Nephron progenitor cell (in vitro differentiated cells): Measurements from ENCODE around the gene SCGB1C1.
"Not testable (repeated sequence)": the region's sequence is repeated elsewhere in the genome, so short reads cannot be mapped to it uniquely, and the experiment has no call there.

Experiments
- DNase-seq: peaks from one replicate; pipeline ENCODE4 v3.0.0; 2021
- H3K27ac Mint-ChIP-seq: 2 replicates; pipeline ENCODE4 v1.8.0; 2021; ENCODE audit warnings: mild to moderate bottlenecking, moderate library complexity, mixed read lengths
- H3K27me3 Mint-ChIP-seq: 2 replicates; pipeline ENCODE4 v1.8.0; 2021; ENCODE audit warnings: mild to moderate bottlenecking, low read depth, mixed read lengths; ENCODE audit not compliant: poor library complexity
- H3K36me3 Mint-ChIP-seq: 2 replicates; pipeline ENCODE4 v1.8.0; 2021; ENCODE audit warnings: low read depth, mixed read lengths
- H3K4me1 Mint-ChIP-seq: 2 replicates; pipeline ENCODE4 v1.8.0; 2021; ENCODE audit warnings: mixed read lengths
- H3K4me3 Mint-ChIP-seq: 2 replicates; pipeline ENCODE4 v1.8.0; 2021; ENCODE audit warnings: mild to moderate bottlenecking, moderate library complexity, mixed read lengths
- H3K9me3 Mint-ChIP-seq: 2 replicates; pipeline ENCODE4 v1.8.0; 2021; ENCODE audit warnings: mild to moderate bottlenecking, moderate library complexity, mixed read lengths
- TF ChIP-seq, protein P1 (sequence below): fragments of 200-600 bp; sonication (generic); IDR thresholded peaks from 2 replicates; pipeline ENCODE4 v1.5.0; 2021; ENCODE audit warnings: antibody characterized with exemption

SCGB1C1 gene

DNA sequence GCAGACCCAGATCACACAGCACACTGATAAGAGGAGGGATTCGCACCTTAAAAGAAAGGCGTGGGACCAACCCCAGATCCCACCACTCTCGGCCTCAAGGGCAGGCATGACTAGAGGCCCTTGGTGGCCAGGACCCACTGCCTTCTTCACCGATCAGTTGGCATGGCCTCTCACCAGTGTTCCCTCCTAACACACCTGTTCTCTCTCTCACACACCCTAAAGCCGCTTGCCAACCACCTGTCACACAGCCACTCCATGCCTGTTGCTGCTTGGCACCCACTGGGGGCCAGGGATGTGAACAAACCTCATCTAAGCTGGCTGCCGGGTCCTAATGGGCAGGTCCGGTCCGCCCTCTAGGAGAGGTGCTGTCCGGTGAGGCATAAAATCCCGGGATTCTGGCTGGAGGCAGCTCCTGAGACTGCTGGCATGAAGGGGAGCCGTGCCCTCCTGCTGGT is at the start of gene SCGB1C1:
Gene SCGB1C1, plus strand, starts transcription at position 405 of the 455 bp plus-strand sequence. Its CDS starts 22 bp downstream, at position 427.
- H3K27me3 Mint-ChIP-seq, H3K36me3 Mint-ChIP-seq, H3K9me3 Mint-ChIP-seq, DNase-seq, H3K27ac Mint-ChIP-seq, H3K4me3 Mint-ChIP-seq, H3K4me1 Mint-ChIP-seq: not testable (repeated sequence)

DNA sequence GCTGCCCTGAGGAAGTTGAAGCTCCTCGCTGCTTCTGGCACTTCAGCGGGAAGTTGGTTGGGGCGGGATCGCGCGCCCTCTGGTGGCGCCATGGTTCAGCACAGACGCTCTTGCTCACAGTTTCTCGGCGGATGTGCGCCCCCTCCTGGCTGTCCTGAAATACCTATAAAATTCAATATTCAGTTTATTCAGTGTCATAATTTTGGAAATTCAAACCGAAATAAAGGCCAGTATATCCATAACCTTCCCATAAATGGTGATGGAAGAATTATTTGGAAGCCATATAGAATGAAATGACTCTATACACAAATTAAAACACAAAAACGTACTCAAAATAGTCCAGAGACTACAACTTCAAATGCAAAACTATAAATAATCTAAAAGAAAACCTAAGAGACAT is 12.6 kb upstream of the SCGB1C1 start:
- not testable (repeated sequence) for H3K4me1 Mint-ChIP-seq, H3K4me3 Mint-ChIP-seq, DNase-seq, H3K27me3 Mint-ChIP-seq, H3K27ac Mint-ChIP-seq, H3K36me3 Mint-ChIP-seq, H3K9me3 Mint-ChIP-seq
- TF ChIP-seq, protein P1, sequence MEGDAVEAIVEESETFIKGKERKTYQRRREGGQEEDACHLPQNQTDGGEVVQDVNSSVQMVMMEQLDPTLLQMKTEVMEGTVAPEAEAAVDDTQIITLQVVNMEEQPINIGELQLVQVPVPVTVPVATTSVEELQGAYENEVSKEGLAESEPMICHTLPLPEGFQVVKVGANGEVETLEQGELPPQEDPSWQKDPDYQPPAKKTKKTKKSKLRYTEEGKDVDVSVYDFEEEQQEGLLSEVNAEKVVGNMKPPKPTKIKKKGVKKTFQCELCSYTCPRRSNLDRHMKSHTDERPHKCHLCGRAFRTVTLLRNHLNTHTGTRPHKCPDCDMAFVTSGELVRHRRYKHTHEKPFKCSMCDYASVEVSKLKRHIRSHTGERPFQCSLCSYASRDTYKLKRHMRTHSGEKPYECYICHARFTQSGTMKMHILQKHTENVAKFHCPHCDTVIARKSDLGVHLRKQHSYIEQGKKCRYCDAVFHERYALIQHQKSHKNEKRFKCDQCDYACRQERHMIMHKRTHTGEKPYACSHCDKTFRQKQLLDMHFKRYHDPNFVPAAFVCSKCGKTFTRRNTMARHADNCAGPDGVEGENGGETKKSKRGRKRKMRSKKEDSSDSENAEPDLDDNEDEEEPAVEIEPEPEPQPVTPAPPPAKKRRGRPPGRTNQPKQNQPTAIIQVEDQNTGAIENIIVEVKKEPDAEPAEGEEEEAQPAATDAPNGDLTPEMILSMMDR = peak; percentile 23

DNA sequence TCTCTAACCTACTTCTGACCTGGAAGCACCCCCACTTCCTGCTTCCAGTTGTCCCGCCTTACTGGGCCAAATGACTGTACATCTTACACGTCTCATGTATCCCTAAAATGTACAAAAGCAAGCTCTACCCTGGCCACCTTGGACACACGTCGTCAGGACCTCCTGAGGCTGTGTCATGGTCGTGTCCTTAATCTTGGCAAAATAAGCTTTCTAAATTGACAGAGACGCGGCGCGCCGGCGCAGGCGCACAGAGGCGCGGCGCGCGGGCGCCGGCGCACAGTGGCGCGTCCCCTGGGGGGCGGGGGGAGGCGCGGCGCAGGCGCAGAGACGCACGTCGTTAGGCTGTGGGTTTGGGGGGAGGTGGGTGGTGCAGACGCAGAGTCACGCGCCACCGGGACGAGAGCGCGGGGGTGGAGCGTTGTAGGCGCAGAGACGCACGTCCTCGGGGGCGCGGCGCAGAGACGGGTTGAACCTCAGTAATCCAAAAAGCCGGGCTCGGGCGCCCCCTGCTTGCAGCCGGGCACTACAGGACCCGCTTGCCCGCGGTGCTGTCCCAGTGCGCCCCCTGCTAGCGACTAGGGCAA is 3.6 kb upstream of the SCGB1C1 start:
- not testable (repeated sequence) for H3K27me3 Mint-ChIP-seq, H3K4me3 Mint-ChIP-seq, DNase-seq, H3K27ac Mint-ChIP-seq, H3K9me3 Mint-ChIP-seq, H3K4me1 Mint-ChIP-seq, H3K36me3 Mint-ChIP-seq

GRCh38 chr11:189843-190311 is 3.0 kb upstream of the SCGB1C1 start:
- not testable (repeated sequence) for H3K4me1 Mint-ChIP-seq, H3K36me3 Mint-ChIP-seq, H3K27me3 Mint-ChIP-seq, H3K27ac Mint-ChIP-seq, H3K4me3 Mint-ChIP-seq, H3K9me3 Mint-ChIP-seq
- DNase-seq = peak; percentile 2

- H3K27me3 Mint-ChIP-seq, H3K36me3 Mint-ChIP-seq, H3K27ac Mint-ChIP-seq, H3K9me3 Mint-ChIP-seq, H3K4me3 Mint-ChIP-seq, DNase-seq, H3K4me1 Mint-ChIP-seq: not testable (repeated sequence)
These were observed 2.3 kb upstream of the SCGB1C1 start for GRCh38 chr11:190546-190945.

GRCh38 chr11:191490-192478 is 1.1 kb upstream of the SCGB1C1 start:
- H3K9me3 Mint-ChIP-seq, H3K27me3 Mint-ChIP-seq, H3K27ac Mint-ChIP-seq, DNase-seq, H3K36me3 Mint-ChIP-seq, H3K4me1 Mint-ChIP-seq, H3K4me3 Mint-ChIP-seq: not testable (repeated sequence)

DNA sequence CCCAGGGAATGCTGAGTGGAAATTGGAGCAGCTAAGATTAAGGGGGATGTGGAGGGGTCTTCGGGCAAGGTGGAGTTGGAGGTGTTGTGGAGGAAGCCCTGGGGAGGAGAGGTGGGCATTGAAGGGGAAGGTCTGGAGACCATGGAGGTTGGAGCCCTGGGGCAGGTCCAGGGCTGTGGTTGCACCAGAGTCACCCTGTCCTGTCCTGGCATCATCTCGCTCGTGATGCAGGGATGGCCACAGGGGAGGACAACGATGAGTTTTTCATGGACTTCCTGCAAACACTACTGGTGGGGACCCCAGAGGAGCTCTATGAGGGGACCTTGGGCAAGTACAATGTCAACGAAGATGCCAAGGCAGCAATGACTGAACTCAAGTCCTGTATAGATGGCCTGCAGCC is 603 bp downstream of the SCGB1C1 start:
- H3K4me3 Mint-ChIP-seq, H3K9me3 Mint-ChIP-seq, H3K4me1 Mint-ChIP-seq, H3K36me3 Mint-ChIP-seq, H3K27ac Mint-ChIP-seq, H3K27me3 Mint-ChIP-seq, DNase-seq: not testable (repeated sequence)

GRCh38 chr11:196786-197731 is 4.2 kb downstream of the SCGB1C1 start:
- no peak overlapping the region for H3K4me3 Mint-ChIP-seq
- H3K27ac Mint-ChIP-seq = no peak overlapping the region
- no peaks in the 10 kb centered on the region for H3K36me3 Mint-ChIP-seq
- no peak for DNase-seq
- H3K9me3 Mint-ChIP-seq = no peaks in the 10 kb centered on the region
- TF ChIP-seq, protein P1 = no peak
- H3K4me1 Mint-ChIP-seq = no peaks in the 10 kb centered on the region
- H3K27me3 Mint-ChIP-seq = peaks cover 6% of the 10 kb centered on the region
